Stimulated activated CD4-positive, alpha-beta T cell treated with anti-CD3 and anti-CD28 coated beads, TNF-alpha, amount 100 ng/mL, for 24 hours (primary cell): ENCODE results near the gene PAK4.
A peak's percentile ranks its signal among the peaks of the same experiment; 100 is the strongest.

ENCODE experiments used
- DNase-seq, 3 experiments: peaks; one replicate each; pipeline ENCODE4 v3.0.0-alpha.2; 2020; ENCODE audit warnings: low read depth in 3 of 3

Gene PAK4

GRCh38 chr19:39180749-39181148, 55.2 kb downstream of the PAK4 start:
- DNase-seq, result no peak

- no peak for DNase-seq
Observed at GRCh38 chr19:39181500-39182173, 56.1 kb downstream of the PAK4 start.

- DNase-seq, result no peak
Observed at GRCh38 chr19:39182174-39182505, 56.6 kb downstream of the PAK4 start.

- no peak for DNase-seq
Observed at GRCh38 chr19:39183104-39183503, 57.5 kb downstream of the PAK4 start.

- no peak for DNase-seq
Observed at GRCh38 chr19:39186391-39186790, 60.8 kb downstream of the PAK4 start.

- no peak for DNase-seq
Observed at GRCh38 chr19:39187552-39187943, 62.0 kb downstream of the PAK4 start.

- no peak for DNase-seq
Observed at GRCh38 chr19:39188960-39189359, 63.4 kb downstream of the PAK4 start.

- no peak for DNase-seq
Observed at GRCh38 chr19:39190768-39191167, 65.2 kb downstream of the PAK4 start.

- DNase-seq, result no peak
Observed at GRCh38 chr19:39192846-39193245, 67.3 kb downstream of the PAK4 start.

- DNase-seq, result no peak
Observed at GRCh38 chr19:39193803-39194202, 68.2 kb downstream of the PAK4 start.

- no peak for DNase-seq
Observed at GRCh38 chr19:39194832-39195542, 69.4 kb downstream of the PAK4 start.

- no peak for DNase-seq
Observed at GRCh38 chr19:39195755-39196154, 70.2 kb downstream of the PAK4 start.

- DNase-seq, result no peak
Observed at GRCh38 chr19:39196320-39196719, 70.7 kb downstream of the PAK4 start.

- DNase-seq, result peak in 1 of 3 experiments; percentile 5
Observed at GRCh38 chr19:39196860-39197562, 71.4 kb downstream of the PAK4 start, which contains the start of gene NCCRP1. TSS of gene NCCRP1 (plus strand) at chr19:39196964. CDS start at chr19:39196983, 19 bp downstream.

GRCh38 chr19:39197808-39198207, 72.2 kb downstream of the PAK4 start:
- no peak for DNase-seq

GRCh38 chr19:39199025-39199424, 73.4 kb downstream of the PAK4 start:
- no peak for DNase-seq

GRCh38 chr19:39200066-39200802, 74.6 kb downstream of the PAK4 start:
- DNase-seq, result no peak

GRCh38 chr19:39200803-39201115, 75.2 kb downstream of the PAK4 start:
- DNase-seq, result no peak

- no peak for DNase-seq
Observed at GRCh38 chr19:39202998-39203355, 77.4 kb downstream of the PAK4 start.

- no peak for DNase-seq
Observed at GRCh38 chr19:39203372-39204341, 78.1 kb downstream of the PAK4 start, which contains the start of gene SYCN. TSS of gene SYCN (minus strand) at chr19:39204263. CDS start at chr19:39204254, 9 bp downstream.

- no peak for DNase-seq
Observed at GRCh38 chr19:39205449-39205764, 79.8 kb downstream of the PAK4 start.
